ENCODE measurements around the gene PPM1B.

DNA sequence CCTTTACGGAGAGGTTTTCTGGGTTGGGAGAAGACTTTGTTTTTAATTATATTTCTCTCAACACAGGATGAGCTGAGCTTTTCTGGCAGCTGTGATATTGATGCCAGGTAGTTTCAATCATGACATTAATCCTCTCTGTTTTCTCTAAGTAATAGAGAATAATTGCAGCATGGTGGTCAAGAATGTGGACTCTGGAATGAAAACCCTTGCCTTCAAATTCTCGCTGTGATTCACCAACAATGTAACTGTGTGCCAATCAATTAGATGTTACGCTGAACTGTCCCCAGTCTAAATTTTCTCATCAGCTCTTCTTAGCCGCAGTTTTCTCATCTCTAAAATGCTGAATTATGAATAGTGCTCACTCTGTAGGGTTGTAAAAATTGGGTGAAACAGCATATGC lies 31.6 kb upstream of the PPM1B start:
- TF ChIP-seq GATA2 (IDR thresholded peaks at IDR 0.05; ENCODE audit: low read depth, low read length) (no peak), GATA3 (IDR thresholded peaks at IDR 0.05; ENCODE audit: low read depth, low read length) (no peak)

All from SH-SY5Y (cell line).